Inflammatory macrophage treated with lipopolysaccharide for 1 hour (primary cell): ENCODE results near the gene C1orf50.
"Not testable (repeated sequence)": the region's sequence is repeated elsewhere in the genome, so short reads cannot be mapped to it uniquely, and the experiment has no call there.

ENCODE experiments used
- DNase-seq, 2 donors: peaks; one replicate each; pipeline ENCODE4 v3.0.0-alpha.2; 2020 to 2022

The C1orf50 gene

GRCh38 chr1:42740851-42741580 lies 26.0 kb upstream of the C1orf50 start:
- no peak for DNase-seq

GRCh38 chr1:42741706-42742105 lies 25.3 kb upstream of the C1orf50 start:
- no peak for DNase-seq

- DNase-seq: no peak
Measured at GRCh38 chr1:42742141-42742540, 24.9 kb upstream of the C1orf50 start.

GRCh38 chr1:42742617-42743316 lies 24.3 kb upstream of the C1orf50 start:
- DNase-seq: no peak

- DNase-seq: no peak
Measured at GRCh38 chr1:42743317-42744147, 23.5 kb upstream of the C1orf50 start.

- DNase-seq: no peak
Measured at GRCh38 chr1:42744148-42744413, 23.0 kb upstream of the C1orf50 start.

GRCh38 chr1:42745851-42746250 lies 21.2 kb upstream of the C1orf50 start:
- no peak for DNase-seq

- no peak for DNase-seq
Measured at GRCh38 chr1:42746436-42747105, 20.5 kb upstream of the C1orf50 start.

- DNase-seq: peak in 1 of 2 donors; percentile 34
Measured at GRCh38 chr1:42747125-42747524, 19.9 kb upstream of the C1orf50 start.

GRCh38 chr1:42748021-42748420 lies 19.0 kb upstream of the C1orf50 start:
- DNase-seq: no peak

GRCh38 chr1:42748461-42749410 lies 18.3 kb upstream of the C1orf50 start:
- peak; percentile 41 to 60 for DNase-seq

- DNase-seq: no peak
Measured at GRCh38 chr1:42750041-42750440, 17.0 kb upstream of the C1orf50 start.

- DNase-seq: not testable (repeated sequence)
Measured at GRCh38 chr1:42751511-42752070, 15.5 kb upstream of the C1orf50 start.

- no peak for DNase-seq
Measured at GRCh38 chr1:42752284-42752683, 14.8 kb upstream of the C1orf50 start.

GRCh38 chr1:42753070-42753469 lies 14.0 kb upstream of the C1orf50 start:
- no peak for DNase-seq

- peak; percentile 58 to 77 for DNase-seq
Measured at GRCh38 chr1:42756956-42757891, 9.8 kb upstream of the C1orf50 start.

GRCh38 chr1:42757892-42758275 lies 9.2 kb upstream of the C1orf50 start:
- no peak for DNase-seq

GRCh38 chr1:42758641-42759040 lies 8.4 kb upstream of the C1orf50 start:
- no peak for DNase-seq

GRCh38 chr1:42759114-42759513 lies 7.9 kb upstream of the C1orf50 start:
- no peak for DNase-seq

- no peak for DNase-seq
Measured at GRCh38 chr1:42761567-42761966, 5.5 kb upstream of the C1orf50 start.

- DNase-seq: no peak
Measured at GRCh38 chr1:42762269-42762668, 4.8 kb upstream of the C1orf50 start.
